Mesenchymal stem cell (in vitro differentiated cells and primary cell): ENCODE data around the gene PDE7B.

Source experiments
- DNase-seq: peaks from one replicate; pipeline ENCODE4 v3.0.0-alpha.2; 2013
- H2AFZ ChIP-seq: one replicate; pipeline ENCODE4 v1.6.1; 2013; ENCODE audit warnings: low read depth, mild to moderate bottlenecking, control low read depth, inconsistent platforms, low read length, moderate library complexity
- H2AK5ac ChIP-seq: 2 replicates; pipeline ENCODE4 v1.6.1; 2013; ENCODE audit warnings: low read length, moderate library complexity, mild to moderate bottlenecking, inconsistent platforms; ENCODE audit not compliant: severe bottlenecking
- H2BK120ac ChIP-seq: one replicate; pipeline ENCODE4 v1.6.1; 2013; ENCODE audit warnings: low read depth, mild to moderate bottlenecking, inconsistent platforms, low read length, moderate library complexity
- H2BK12ac ChIP-seq, 2 experiments: one replicate each; pipeline ENCODE4 v1.6.1; 2013; ENCODE audit warnings: inconsistent platforms in 2 of 2, low read length in 2 of 2, mild to moderate bottlenecking in 2 of 2, moderate library complexity in 2 of 2, control low read depth in 1 of 2
- H2BK15ac ChIP-seq: one replicate; pipeline ENCODE4 v1.6.1; 2013; ENCODE audit warnings: mild to moderate bottlenecking, low read depth, inconsistent platforms; ENCODE audit not compliant: poor library complexity, severe bottlenecking
- H2BK5ac ChIP-seq: 2 replicates; pipeline ENCODE4 v1.6.1; 2013; ENCODE audit warnings: low read depth, mild to moderate bottlenecking, low read length, control low read depth, inconsistent platforms; ENCODE audit not compliant: poor library complexity, severe bottlenecking
- H3K14ac ChIP-seq, 2 experiments: one replicate each; pipeline ENCODE4 v1.6.1; 2013; ENCODE audit warnings: inconsistent platforms in 2 of 2, low read length in 2 of 2, control low read depth in 1 of 2, mild to moderate bottlenecking in 1 of 2, moderate library complexity in 1 of 2
- H3K18ac ChIP-seq, 2 experiments: one replicate each; pipeline ENCODE4 v1.6.1; 2013; ENCODE audit warnings: inconsistent platforms in 2 of 2, low read length in 2 of 2, control low read depth in 1 of 2, low read depth in 1 of 2, mild to moderate bottlenecking in 1 of 2
- H3K23ac ChIP-seq, 2 experiments: one replicate each; pipeline ENCODE4 v1.6.1; 2013; ENCODE audit warnings: inconsistent platforms in 2 of 2, low read length in 2 of 2, mild to moderate bottlenecking in 2 of 2, moderate library complexity in 2 of 2, control low read depth in 1 of 2
- H3K27ac ChIP-seq: 2 replicates; pipeline ENCODE4 v1.5.1; 2013; ENCODE audit warnings: mild to moderate bottlenecking, moderate library complexity, low read length, control low read depth, inconsistent platforms; ENCODE audit not compliant: poor library complexity, severe bottlenecking
- H3K27me3 ChIP-seq, 2 experiments: 2 replicates each; pipeline versions ENCODE4 v1.6.1 to v1.7.0; 2013; ENCODE audit warnings: low read length in 2 of 2, mild to moderate bottlenecking in 2 of 2, moderate library complexity in 2 of 2, control low read depth in 1 of 2, inconsistent platforms in 1 of 2; ENCODE audit not compliant: control insufficient read depth in 1 of 2, insufficient read depth in 1 of 2
- H3K36me3 ChIP-seq, 2 experiments: 2 replicates each; pipeline versions ENCODE4 v1.6.1 to v1.7.0; 2013; ENCODE audit warnings: low read length in 2 of 2, control low read depth in 1 of 2, inconsistent platforms in 1 of 2, low read depth in 1 of 2, mild to moderate bottlenecking in 1 of 2; ENCODE audit not compliant: insufficient read depth in 2 of 2, control insufficient read depth in 1 of 2
- H3K4ac ChIP-seq, 2 experiments: one replicate each; pipeline ENCODE4 v1.6.1; 2013; ENCODE audit warnings: inconsistent platforms in 2 of 2, low read length in 2 of 2, mild to moderate bottlenecking in 2 of 2, moderate library complexity in 2 of 2, control low read depth in 1 of 2, low read depth in 1 of 2
- H3K4me1 ChIP-seq: 2 replicates; pipeline ENCODE4 v1.6.1; 2013; ENCODE audit warnings: low read depth, low read length, control low read depth; ENCODE audit not compliant: control insufficient read depth, insufficient read depth
- H3K4me2 ChIP-seq: 2 replicates; pipeline ENCODE4 v1.6.1; 2013; ENCODE audit warnings: low read length, mild to moderate bottlenecking, inconsistent platforms; ENCODE audit not compliant: poor library complexity, severe bottlenecking
- H3K4me3 ChIP-seq, 2 experiments: 2 replicates each; pipeline versions ENCODE4 v1.5.1 to v1.7.0; 2013; ENCODE audit warnings: low read length in 2 of 2, mild to moderate bottlenecking in 2 of 2, control low read depth in 1 of 2, low read depth in 1 of 2; ENCODE audit not compliant: insufficient read depth in 1 of 2
- H3K79me1 ChIP-seq: replicated peaks from 2 replicates; pipeline ENCODE4 v1.6.1; 2013; ENCODE audit warnings: mild to moderate bottlenecking, control low read depth, low read length, inconsistent platforms; ENCODE audit not compliant: poor library complexity, severe bottlenecking
- H3K9ac ChIP-seq: 2 replicates; pipeline ENCODE4 v1.7.0; 2013; ENCODE audit warnings: mild to moderate bottlenecking, low read length, moderate library complexity
- H3K9me3 ChIP-seq: 2 replicates; pipeline ENCODE4 v1.7.0; 2013; ENCODE audit warnings: mild to moderate bottlenecking, low read length; ENCODE audit not compliant: control insufficient read depth
- H4K8ac ChIP-seq: one replicate; pipeline ENCODE4 v1.6.1; 2013; ENCODE audit warnings: inconsistent platforms, mild to moderate bottlenecking, low read length, moderate library complexity
- H4K91ac ChIP-seq: one replicate; pipeline ENCODE4 v1.6.1; 2013; ENCODE audit warnings: mild to moderate bottlenecking, low read length, inconsistent platforms
- WGBS: methylation state at CpG from one replicate; pipeline ENCODE4 v1.1.7; 2013; ENCODE audit warnings: mixed read lengths; 5-methylcytosine and 5-hydroxymethylcytosine counted together

The PDE7B gene

DNA sequence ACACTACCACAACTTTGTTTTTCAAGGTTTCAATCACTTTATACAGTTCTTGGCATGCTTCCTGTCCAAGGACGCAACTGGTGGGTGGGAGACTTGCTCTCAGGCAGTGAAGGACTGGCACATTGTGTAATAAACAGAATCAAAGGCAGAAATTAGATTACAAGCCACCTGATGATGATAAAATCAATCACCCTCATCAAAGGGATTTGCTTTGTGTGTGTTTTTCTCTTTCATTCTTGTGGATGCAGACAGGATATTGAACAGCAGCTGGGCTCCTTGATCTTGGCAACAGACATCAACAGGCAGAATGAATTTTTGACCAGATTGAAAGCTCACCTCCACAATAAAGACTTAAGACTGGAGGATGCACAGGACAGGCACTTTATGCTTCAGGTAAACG is 327.2 kb downstream of the PDE7B start:
- Histone ChIP-seq H2AFZ (no peak overlapping the region), H3K36me3 (peaks cover 0 to 93% of the 10 kb centered on the region in 2 experiments), H3K23ac (no peak overlapping the region), H3K79me1 (no peaks in the 10 kb centered on the region), H3K18ac (no peak overlapping the region), H2BK5ac (no peak overlapping the region), H3K9me3 (no peaks in the 10 kb centered on the region), H3K9ac (no peak overlapping the region), H2BK120ac (no peak overlapping the region), H3K27me3 (no peaks in the 10 kb centered on the region), H3K27ac (no peak overlapping the region), H4K8ac (no peak overlapping the region), H2BK12ac (no peak overlapping the region), H2AK5ac (no peak overlapping the region), H3K4me1 (no peaks in the 10 kb centered on the region), H4K91ac (no peak overlapping the region), H3K4me3 (no peak overlapping the region), H2BK15ac (no peak overlapping the region), H3K4me2 (no peak overlapping the region), H3K14ac (no peak overlapping the region), H3K4ac (no peak overlapping the region)
- WGBS: 83% methylated on average over 1 of the region's 2 CpGs
- DNase-seq: no peak

DNA sequence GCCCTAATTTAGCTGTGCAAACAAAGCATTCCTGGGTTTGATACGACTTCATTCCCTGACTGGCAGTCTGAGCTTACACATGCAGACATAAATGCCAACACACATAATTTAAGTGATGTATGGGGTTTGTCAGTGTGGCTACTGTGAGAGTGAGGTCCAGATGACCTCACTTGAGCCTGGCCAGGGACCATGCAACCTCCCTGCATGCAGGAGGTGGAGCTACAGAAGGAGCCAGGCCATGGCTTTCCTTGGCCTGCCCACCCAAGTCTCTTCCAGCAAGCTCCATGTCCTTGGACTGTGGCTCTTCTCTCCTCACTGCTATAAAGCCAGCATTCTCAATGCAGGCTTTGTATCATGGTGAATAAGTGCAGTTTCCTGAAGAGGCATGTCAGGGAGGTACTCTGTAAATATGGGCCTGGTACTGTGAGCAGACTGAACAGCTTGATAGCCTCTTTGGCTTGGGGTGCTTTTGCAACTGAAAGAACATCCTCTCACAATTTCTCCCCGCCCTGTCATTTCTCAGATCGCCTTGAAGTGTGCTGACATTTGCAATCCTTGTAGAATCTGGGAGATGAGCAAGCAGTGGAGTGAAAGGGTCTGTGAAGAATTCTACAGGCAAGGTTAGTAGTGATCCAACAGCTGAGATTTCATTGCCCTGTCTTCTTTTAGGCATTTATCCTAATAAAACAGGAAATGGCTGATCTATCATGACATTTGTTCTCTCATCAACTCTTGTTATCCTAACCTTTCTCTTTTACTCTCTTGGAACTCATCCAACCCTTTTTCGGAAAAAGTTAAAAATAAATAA is 329.4 kb downstream of the PDE7B start:
- Histone ChIP-seq H4K8ac (no peak overlapping the region), H3K27ac (no peak overlapping the region), H2BK120ac (no peak overlapping the region), H3K14ac (no peak overlapping the region), H3K36me3 (peaks cover 0 to 93% of the 10 kb centered on the region in 2 experiments), H3K9ac (no peak overlapping the region), H2BK12ac (no peak overlapping the region), H2BK5ac (no peak overlapping the region), H3K18ac (no peak overlapping the region), H2AFZ (no peak overlapping the region), H3K9me3 (no peaks in the 10 kb centered on the region), H3K27me3 (no peaks in the 10 kb centered on the region), H2AK5ac (no peak overlapping the region), H3K4me1 (no peaks in the 10 kb centered on the region), H3K4ac (no peak overlapping the region), H4K91ac (no peak overlapping the region), H2BK15ac (no peak overlapping the region), H3K23ac (no peak overlapping the region), H3K4me2 (no peak overlapping the region), H3K4me3 (no peak overlapping the region), H3K79me1 (no peaks in the 10 kb centered on the region)
- no CpG with 5 or more reads among the region's 4 CpGs for WGBS
- DNase-seq: no peak

DNA sequence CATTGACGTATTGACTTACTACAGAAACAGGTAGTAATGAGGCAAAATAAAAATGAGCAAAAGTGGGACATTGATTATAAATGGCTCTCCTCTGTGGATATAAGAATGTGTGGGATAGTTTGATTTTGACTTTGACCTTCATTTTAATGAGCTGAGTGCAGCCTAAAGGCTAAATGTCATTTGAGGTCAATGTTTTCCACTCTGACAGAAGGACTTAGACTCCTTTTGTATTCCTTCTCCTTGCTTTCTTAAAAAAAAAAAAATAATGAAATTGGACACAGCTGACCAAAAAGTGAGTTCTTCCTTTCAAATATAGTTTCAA is 330.0 kb downstream of the PDE7B start:
- Histone ChIP-seq H3K4me3 (no peak overlapping the region), H2AK5ac (no peak overlapping the region), H3K27me3 (no peaks in the 10 kb centered on the region), H2AFZ (no peak overlapping the region), H2BK120ac (no peak overlapping the region), H3K36me3 (peaks cover 0 to 93% of the 10 kb centered on the region in 2 experiments), H3K79me1 (no peaks in the 10 kb centered on the region), H3K23ac (no peak overlapping the region), H3K4me2 (no peak overlapping the region), H2BK15ac (no peak overlapping the region), H4K8ac (no peak overlapping the region), H3K4ac (no peak overlapping the region), H3K18ac (no peak overlapping the region), H2BK12ac (no peak overlapping the region), H3K9me3 (no peaks in the 10 kb centered on the region), H3K4me1 (no peaks in the 10 kb centered on the region), H3K27ac (no peak overlapping the region), H4K91ac (no peak overlapping the region), H3K14ac (no peak overlapping the region), H2BK5ac (no peak overlapping the region), H3K9ac (no peak overlapping the region)
- 88% methylated on average over 1 of the region's 1 CpG for WGBS
- DNase-seq: no peak

DNA sequence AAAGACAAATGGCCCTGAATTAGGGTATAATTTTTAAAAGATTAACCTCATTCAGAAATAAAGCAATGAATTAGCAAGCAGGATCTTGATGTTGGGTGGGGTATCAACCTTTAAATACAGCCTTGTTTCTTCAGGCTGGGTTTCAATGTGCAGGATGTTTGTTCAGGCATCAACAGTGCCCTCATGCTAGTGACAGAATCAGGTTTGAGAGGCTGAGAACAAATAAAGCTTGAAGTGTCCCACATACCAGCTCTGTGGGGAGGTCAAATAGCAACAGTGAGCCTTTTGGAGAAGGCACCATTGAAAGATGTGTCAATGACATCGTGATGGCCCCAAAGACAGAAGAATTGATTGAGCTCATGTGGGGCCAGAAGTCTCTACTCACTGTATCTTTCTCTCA is 330.4 kb downstream of the PDE7B start:
- Histone ChIP-seq H3K4ac (no peak overlapping the region), H3K4me1 (no peaks in the 10 kb centered on the region), H2AFZ (no peak overlapping the region), H2AK5ac (no peak overlapping the region), H3K27ac (no peak overlapping the region), H3K14ac (no peak overlapping the region), H3K9ac (no peak overlapping the region), H3K4me2 (no peak overlapping the region), H4K91ac (no peak overlapping the region), H3K4me3 (no peak overlapping the region), H2BK120ac (no peak overlapping the region), H3K79me1 (no peaks in the 10 kb centered on the region), H3K23ac (no peak overlapping the region), H4K8ac (no peak overlapping the region), H3K9me3 (no peaks in the 10 kb centered on the region), H2BK12ac (no peak overlapping the region), H2BK15ac (no peak overlapping the region), H2BK5ac (no peak overlapping the region), H3K18ac (no peak overlapping the region), H3K27me3 (no peaks in the 10 kb centered on the region), H3K36me3 (peaks cover 0 to 94% of the 10 kb centered on the region in 2 experiments)
- 100% methylated on average over 1 of the region's 1 CpG for WGBS
- DNase-seq: no peak
